GM13977 (cell line): ENCODE data around the gene NPLOC4.

Source experiments
- DNase-seq: peaks from one replicate; pipeline ENCODE4 v3.0.0; 2012; ENCODE audit warnings: low spot score
- CTCF ChIP-seq: IDR thresholded peaks from 2 replicates; pipeline ENCODE4 v1.5.1; 2012; ENCODE audit warnings: mild to moderate bottlenecking, control low read depth; ENCODE audit not compliant: insufficient read depth; ENCODE audit errors: extremely low read depth, missing control alignments
- in situ Hi-C: fragments of 300-500 bp; cut with MboI; formaldehyde crosslinking; loops from one replicate; pipeline ENCODE4 v1.12.0; 2022; ENCODE audit warnings: low sequenced_read_pairs, low pct_unique_long_range_greater_than_20kb, mixed read lengths, inconsistent platforms; ENCODE audit not compliant: unreplicated experiment

NPLOC4 gene

GRCh38 chr17:81664051-81664470, 27.1 kb upstream of the NPLOC4 start:
- TF ChIP-seq CTCF, result no peak
- in situ Hi-C loops, result no loop called here
- no peak for DNase-seq

DNA sequence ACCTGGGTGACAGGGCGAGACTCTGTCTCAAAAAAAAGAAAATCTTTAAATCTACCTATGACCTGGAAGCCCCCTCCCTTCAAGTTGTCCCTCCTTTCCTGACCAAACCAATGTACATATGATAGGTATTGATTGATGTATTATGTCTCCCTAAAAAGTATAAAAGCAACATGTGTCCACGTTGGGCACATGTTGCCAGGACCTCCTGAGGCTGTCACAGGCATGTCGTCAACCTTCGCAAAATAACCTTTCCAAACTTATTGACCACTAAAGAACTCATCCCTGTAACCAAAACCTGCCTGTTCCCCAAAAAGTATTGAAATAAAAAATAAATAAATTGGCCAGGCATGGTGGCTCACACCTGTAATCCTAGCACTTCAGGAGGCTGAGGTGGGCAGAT, 25.1 kb upstream of the NPLOC4 start:
- in situ Hi-C loops, result no loop called here
- no peak for DNase-seq
- TF ChIP-seq CTCF, result no peak

GRCh38 chr17:81660441-81660840, 23.5 kb upstream of the NPLOC4 start:
- no peak for TF ChIP-seq CTCF
- in situ Hi-C loops, result no loop called here
- no peak for DNase-seq

- in situ Hi-C loops, result no loop called here
- no peak for DNase-seq
- no peak for TF ChIP-seq CTCF
Observed at GRCh38 chr17:81659038-81659437, 22.1 kb upstream of the NPLOC4 start.

DNA sequence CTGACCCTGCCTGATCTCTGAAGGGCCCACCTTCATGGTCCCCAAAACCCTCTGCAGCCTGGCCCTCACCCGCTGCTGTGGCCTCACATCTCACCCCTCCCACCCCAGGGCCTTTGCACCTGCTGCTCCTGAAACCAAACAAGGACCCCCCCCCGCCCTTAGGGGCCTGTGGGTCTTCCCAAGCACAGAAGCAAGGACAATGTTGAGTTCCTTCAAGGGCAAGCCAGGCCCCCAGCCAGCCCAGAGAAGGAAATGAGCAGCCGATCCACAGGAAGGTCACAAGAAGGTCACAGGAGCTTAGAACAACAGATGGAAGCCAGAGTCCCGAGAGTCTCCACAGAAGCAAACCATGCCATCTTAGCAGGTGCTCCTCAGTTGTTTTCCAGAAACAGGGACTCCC, 19.9 kb upstream of the NPLOC4 start:
- TF ChIP-seq CTCF, result no peak
- DNase-seq, result no peak
- in situ Hi-C loops, result no loop called here

- no peak for TF ChIP-seq CTCF
- in situ Hi-C loops, result no loop called here
- no peak for DNase-seq
Observed at GRCh38 chr17:81656118-81656743, 19.3 kb upstream of the NPLOC4 start, which contains the start of gene PDE6G. Gene PDE6G (minus strand): TSS chr17:81656542. CDS start chr17:81653305, 3,237 bp downstream.
